Ishikawa (cell line): ENCODE data around the gene RNF111.

Source experiments
- CEBPB ChIP-seq: IDR thresholded peaks from 2 replicates; pipeline ENCODE4 v1.6.1; 2012
- CREB1 ChIP-seq: IDR thresholded peaks from 2 replicates; pipeline ENCODE4 v1.6.1; 2012; ENCODE audit warnings: low read depth
- EGR1 ChIP-seq: IDR thresholded peaks from 2 replicates; pipeline ENCODE4 v1.6.1; 2012
- EP300 ChIP-seq: IDR thresholded peaks from 2 replicates; pipeline ENCODE4 v1.6.1; 2012; ENCODE audit warnings: borderline replicate concordance
- FOXM1 ChIP-seq: IDR thresholded peaks from 2 replicates; pipeline ENCODE4 v1.6.1; 2012; ENCODE audit warnings: low read depth, borderline replicate concordance
- MAX ChIP-seq: IDR thresholded peaks from 2 replicates; pipeline ENCODE4 v1.6.1; 2012
- NFIC ChIP-seq: IDR thresholded peaks from 2 replicates; pipeline ENCODE4 v1.6.1; 2012
- RAD21 ChIP-seq: IDR thresholded peaks from 2 replicates; pipeline ENCODE4 v1.6.1; 2012; ENCODE audit warnings: low read depth
- TAF1 ChIP-seq: IDR thresholded peaks from 2 replicates; pipeline ENCODE4 v1.6.1; 2012; ENCODE audit warnings: low read depth, mild to moderate bottlenecking
- TCF12 ChIP-seq: IDR thresholded peaks from 2 replicates; pipeline ENCODE4 v1.6.1; 2012; ENCODE audit warnings: low read depth
- TEAD4 ChIP-seq: IDR thresholded peaks from 2 replicates; pipeline ENCODE4 v1.6.1; 2012
- YY1 ChIP-seq: IDR thresholded peaks from 2 replicates; pipeline ENCODE4 v1.6.1; 2012; ENCODE audit warnings: low read depth
- ZBTB7A ChIP-seq: IDR thresholded peaks from 2 replicates; pipeline ENCODE4 v1.6.1; 2012; ENCODE audit warnings: low read depth
- TF ChIP-seq, protein P1 (sequence below): IDR thresholded peaks from 2 replicates; pipeline ENCODE4 v1.6.1; 2012; ENCODE audit warnings: low read depth, mild to moderate bottlenecking
- TF ChIP-seq, protein P2 (sequence below): IDR thresholded peaks from 2 replicates; pipeline ENCODE4 v1.6.1; 2012

RNF111 gene

DNA sequence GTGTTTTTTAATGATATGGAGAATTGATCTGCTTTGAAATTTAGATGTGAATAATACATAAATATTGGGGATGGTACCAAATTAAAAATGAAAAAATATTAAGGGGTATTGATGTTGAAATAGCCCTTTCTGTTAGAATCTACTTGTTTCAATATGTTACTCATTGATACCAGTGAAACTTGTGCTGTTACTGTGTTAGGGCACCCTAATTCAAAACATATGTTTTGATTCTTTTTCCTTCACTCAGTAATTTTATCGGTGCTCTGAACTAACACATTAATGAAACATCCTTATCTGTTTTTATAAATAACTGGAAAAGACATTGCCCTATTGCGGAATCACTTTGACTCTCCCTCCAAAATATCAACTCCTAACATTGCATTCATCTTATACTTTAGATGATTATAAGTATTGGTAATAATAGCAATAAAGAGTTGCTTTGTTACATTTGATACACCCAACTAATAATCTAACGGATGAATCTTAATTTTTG is 65.5 kb downstream of the RNF111 start:
- TF ChIP-seq RAD21 (no peak), EP300 (no peak), NFIC (no peak), CREB1 (no peak), MAX (no peak), CEBPB (no peak), TCF12 (no peak), YY1 (no peak), EGR1 (no peak), ZBTB7A (no peak), TEAD4 (no peak), FOXM1 (no peak), TAF1 (no peak)
- TF ChIP-seq, protein P1, sequence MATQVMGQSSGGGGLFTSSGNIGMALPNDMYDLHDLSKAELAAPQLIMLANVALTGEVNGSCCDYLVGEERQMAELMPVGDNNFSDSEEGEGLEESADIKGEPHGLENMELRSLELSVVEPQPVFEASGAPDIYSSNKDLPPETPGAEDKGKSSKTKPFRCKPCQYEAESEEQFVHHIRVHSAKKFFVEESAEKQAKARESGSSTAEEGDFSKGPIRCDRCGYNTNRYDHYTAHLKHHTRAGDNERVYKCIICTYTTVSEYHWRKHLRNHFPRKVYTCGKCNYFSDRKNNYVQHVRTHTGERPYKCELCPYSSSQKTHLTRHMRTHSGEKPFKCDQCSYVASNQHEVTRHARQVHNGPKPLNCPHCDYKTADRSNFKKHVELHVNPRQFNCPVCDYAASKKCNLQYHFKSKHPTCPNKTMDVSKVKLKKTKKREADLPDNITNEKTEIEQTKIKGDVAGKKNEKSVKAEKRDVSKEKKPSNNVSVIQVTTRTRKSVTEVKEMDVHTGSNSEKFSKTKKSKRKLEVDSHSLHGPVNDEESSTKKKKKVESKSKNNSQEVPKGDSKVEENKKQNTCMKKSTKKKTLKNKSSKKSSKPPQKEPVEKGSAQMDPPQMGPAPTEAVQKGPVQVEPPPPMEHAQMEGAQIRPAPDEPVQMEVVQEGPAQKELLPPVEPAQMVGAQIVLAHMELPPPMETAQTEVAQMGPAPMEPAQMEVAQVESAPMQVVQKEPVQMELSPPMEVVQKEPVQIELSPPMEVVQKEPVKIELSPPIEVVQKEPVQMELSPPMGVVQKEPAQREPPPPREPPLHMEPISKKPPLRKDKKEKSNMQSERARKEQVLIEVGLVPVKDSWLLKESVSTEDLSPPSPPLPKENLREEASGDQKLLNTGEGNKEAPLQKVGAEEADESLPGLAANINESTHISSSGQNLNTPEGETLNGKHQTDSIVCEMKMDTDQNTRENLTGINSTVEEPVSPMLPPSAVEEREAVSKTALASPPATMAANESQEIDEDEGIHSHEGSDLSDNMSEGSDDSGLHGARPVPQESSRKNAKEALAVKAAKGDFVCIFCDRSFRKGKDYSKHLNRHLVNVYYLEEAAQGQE = no peak
- TF ChIP-seq, protein P2, sequence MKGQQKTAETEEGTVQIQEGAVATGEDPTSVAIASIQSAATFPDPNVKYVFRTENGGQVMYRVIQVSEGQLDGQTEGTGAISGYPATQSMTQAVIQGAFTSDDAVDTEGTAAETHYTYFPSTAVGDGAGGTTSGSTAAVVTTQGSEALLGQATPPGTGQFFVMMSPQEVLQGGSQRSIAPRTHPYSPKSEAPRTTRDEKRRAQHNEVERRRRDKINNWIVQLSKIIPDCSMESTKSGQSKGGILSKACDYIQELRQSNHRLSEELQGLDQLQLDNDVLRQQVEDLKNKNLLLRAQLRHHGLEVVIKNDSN = no peak

GRCh38 chr15:59053482-59053881 is 66.0 kb downstream of the RNF111 start:
- TF ChIP-seq FOXM1 (no peak), EGR1 (no peak), TEAD4 (no peak), NFIC (no peak), CEBPB (no peak), MAX (no peak), YY1 (no peak), ZBTB7A (no peak), TAF1 (no peak), TCF12 (no peak), EP300 (no peak), RAD21 (no peak), CREB1 (no peak)
- TF ChIP-seq, protein P1 = no peak
- TF ChIP-seq, protein P2 = no peak

DNA sequence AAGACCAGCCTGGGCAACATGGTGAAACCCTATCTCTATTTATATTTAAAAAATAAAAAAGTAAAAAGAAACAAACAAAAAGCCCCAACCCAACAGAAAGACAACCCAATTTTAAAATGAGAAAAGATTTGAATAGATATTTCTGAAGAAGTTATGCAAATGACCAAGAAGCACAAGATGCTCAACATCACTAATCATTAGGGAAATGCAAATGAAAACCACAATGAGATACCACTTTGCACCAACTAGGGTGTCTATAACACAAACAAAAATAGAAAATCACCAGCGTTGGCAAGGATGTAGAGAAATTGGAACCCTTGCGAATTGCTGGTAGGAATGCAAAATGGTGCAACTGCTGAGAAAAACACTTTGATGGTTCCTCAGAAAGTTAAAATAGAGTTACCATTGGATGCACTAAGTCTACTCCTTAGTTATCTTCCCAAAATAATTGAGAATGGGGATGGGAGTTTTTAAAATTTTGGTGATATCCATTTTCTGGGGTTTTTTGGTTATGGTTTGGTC is 71.7 kb downstream of the RNF111 start:
- no peak for TF ChIP-seq ZBTB7A

GRCh38 chr15:59060348-59060747 is 72.9 kb downstream of the RNF111 start:
- no peak for TF ChIP-seq RAD21
- TF ChIP-seq, protein P1 = no peak
- no peak for TF ChIP-seq TEAD4
- TF ChIP-seq FOXM1 = no peak
- TF ChIP-seq, protein P2 = no peak
- TF ChIP-seq MAX = no peak
- no peak for TF ChIP-seq CEBPB
- no peak for TF ChIP-seq EGR1
- TF ChIP-seq TCF12 = no peak
- TF ChIP-seq YY1 = no peak
- no peak for TF ChIP-seq NFIC
- no peak for TF ChIP-seq ZBTB7A
- TF ChIP-seq EP300 = no peak
- TF ChIP-seq TAF1 = no peak
